Transverse colon (tissue), 4 donors: ENCODE results near the gene SLC25A29. TPM values are rescaled to one million over a fixed set of nuclear protein-coding genes. Genes with fewer than 3 reads are reported as not detected.

Experiments
- DNase-seq: peaks from one replicate; pipeline ENCODE4 v3.0.0-alpha.2; 2019
- H3K27ac ChIP-seq, 4 donors: fragments of 200-600 bp; sonication (generic); 2 replicates each; pipeline ENCODE4 v1.5.1; 2016 to 2018; ENCODE audit warnings: inconsistent platforms in 4 of 4
- H3K27me3 ChIP-seq: fragments of 200-600 bp; sonication (generic); 2 replicates; pipeline ENCODE4 v1.5.1; 2017; ENCODE audit warnings: inconsistent platforms
- H3K36me3 ChIP-seq, 4 donors: fragments of 200-600 bp; sonication (generic); 2 replicates each; pipeline ENCODE4 v1.5.1; 2017 to 2019; ENCODE audit warnings: inconsistent platforms in 4 of 4
- H3K4me1 ChIP-seq, 4 donors: fragments of 200-600 bp; sonication (generic); 2 replicates each; pipeline ENCODE4 v1.5.1; 2017 to 2020; ENCODE audit warnings: inconsistent platforms in 4 of 4
- H3K4me3 ChIP-seq, 4 donors: fragments of 200-600 bp; sonication (generic); 1 replicate in 1 of 4; 2 replicates in 3 of 4; pipeline versions ENCODE4 v1.5.1 to v1.6.1; 2017 to 2019; ENCODE audit warnings: inconsistent platforms in 4 of 4
- H3K9me3 ChIP-seq, 2 donors: fragments of 200-600 bp; sonication (generic); 2 replicates each; pipeline ENCODE4 v1.5.1; 2017 to 2019; ENCODE audit warnings: inconsistent platforms in 2 of 2
- EP300 ChIP-seq: sonication (generic); formaldehyde crosslinking; IDR thresholded peaks from one replicate; pipeline ENCODE4 v1.6.1; 2017; ENCODE audit warnings: antibody characterized with exemption, low read depth
- POLR2A ChIP-seq: fragments of 450-650 bp; IDR thresholded peaks from one replicate; pipeline ENCODE4 v1.6.1; 2016; ENCODE audit warnings: antibody characterized with exemption, mild to moderate bottlenecking, moderate library complexity
- POLR2AphosphoS5 ChIP-seq, 3 donors: sonication (generic); formaldehyde crosslinking; IDR thresholded peaks; one replicate each; pipeline ENCODE4 v1.6.1; 2016; ENCODE audit warnings: antibody characterized with exemption in 3 of 3
- WGBS, 2 donors: methylation state at CpG; one replicate each; pipeline ENCODE4 v1.1.5; 2018; ENCODE audit warnings: low coverage in 1 of 2; 5-methylcytosine and 5-hydroxymethylcytosine counted together
- in situ Hi-C, 4 donors: fragments of 200-750 bp; cut with MboI; loops; one replicate each; pipeline versions ENCODE4 v1.15.0 to v1.15.1; 2017; ENCODE audit warnings: low sequenced_read_pairs in 3 of 4, low pct_ligation_motif_present in 1 of 4, low pct_unique_long_range_greater_than_20kb in 1 of 4
- intact Hi-C: fragments of 100-400 bp; cut with DNase I; formaldehyde crosslinking; loops from one replicate; pipeline ENCODE4 v1.15.1; 2023; ENCODE audit warnings: low total_unique reads
- total RNA-seq, 4 donors: library from RNA; depleted of rRNA; stranded (reverse); fragments of >200 nt; gene quantifications; one replicate each; pipeline ENCODE4 v1.1.0, GENCODE V29; 2016
- TF ChIP-seq, protein P1 (sequence below), 5 experiments: fragments of 200-600 bp in 3 of 5; fragments of 450-650 bp in 2 of 5; sonication (generic) in 3 of 5; IDR thresholded peaks; 1 replicate in 2 of 5; 2 replicates in 3 of 5; pipeline ENCODE4 v1.5.1; 2016 to 2017; ENCODE audit warnings: antibody characterized with exemption in 5 of 5, inconsistent platforms in 3 of 5, mild to moderate bottlenecking in 2 of 5, moderate library complexity in 1 of 5

SLC25A29 gene
- total RNA-seq, 4 donors from 2014 or later, result 16.8 to 62.7 (median 19.7) TPM

DNA sequence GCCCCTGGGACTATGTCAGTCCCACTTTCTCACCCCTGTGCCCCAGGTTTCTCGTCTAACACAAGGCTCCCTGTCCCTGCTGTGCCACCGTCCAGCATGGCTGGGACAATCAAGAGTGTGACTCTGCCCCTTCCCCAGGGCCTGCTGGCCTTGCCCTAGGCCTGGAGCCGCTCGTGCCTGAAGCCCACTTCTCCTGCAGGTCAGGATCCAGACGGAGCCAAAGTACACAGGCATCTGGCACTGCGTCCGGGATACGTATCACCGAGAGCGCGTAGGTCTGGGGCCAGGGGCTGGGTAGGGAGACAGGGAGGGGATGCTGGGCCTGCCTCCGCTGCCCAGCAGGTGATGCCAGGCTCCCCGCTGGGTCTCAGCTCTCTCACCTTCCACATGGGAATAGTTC, 19.7 kb upstream of the SLC25A29 start:
- Histone ChIP-seq H3K27me3 (no peaks in the 10 kb centered on the region), H3K9me3 (no peaks in the 10 kb centered on the region), H3K36me3 (no peaks in the 10 kb centered on the region), H3K27ac (no peak overlapping the region), H3K4me3 (no peak overlapping the region), H3K4me1 (peaks cover 0 to 4% (median 3%) of the 10 kb centered on the region in 4 donors)
- in situ Hi-C loops, result no loop called here
- intact Hi-C loops, result no loop called here
- WGBS, 2 donors, result 60 to 91% methylated on average over 1 to 13 of the region's 13 CpGs
- no peak for DNase-seq
- no peak for TF ChIP-seq POLR2A
- TF ChIP-seq, protein P1, sequence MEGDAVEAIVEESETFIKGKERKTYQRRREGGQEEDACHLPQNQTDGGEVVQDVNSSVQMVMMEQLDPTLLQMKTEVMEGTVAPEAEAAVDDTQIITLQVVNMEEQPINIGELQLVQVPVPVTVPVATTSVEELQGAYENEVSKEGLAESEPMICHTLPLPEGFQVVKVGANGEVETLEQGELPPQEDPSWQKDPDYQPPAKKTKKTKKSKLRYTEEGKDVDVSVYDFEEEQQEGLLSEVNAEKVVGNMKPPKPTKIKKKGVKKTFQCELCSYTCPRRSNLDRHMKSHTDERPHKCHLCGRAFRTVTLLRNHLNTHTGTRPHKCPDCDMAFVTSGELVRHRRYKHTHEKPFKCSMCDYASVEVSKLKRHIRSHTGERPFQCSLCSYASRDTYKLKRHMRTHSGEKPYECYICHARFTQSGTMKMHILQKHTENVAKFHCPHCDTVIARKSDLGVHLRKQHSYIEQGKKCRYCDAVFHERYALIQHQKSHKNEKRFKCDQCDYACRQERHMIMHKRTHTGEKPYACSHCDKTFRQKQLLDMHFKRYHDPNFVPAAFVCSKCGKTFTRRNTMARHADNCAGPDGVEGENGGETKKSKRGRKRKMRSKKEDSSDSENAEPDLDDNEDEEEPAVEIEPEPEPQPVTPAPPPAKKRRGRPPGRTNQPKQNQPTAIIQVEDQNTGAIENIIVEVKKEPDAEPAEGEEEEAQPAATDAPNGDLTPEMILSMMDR (IDR thresholded peaks at IDR 0.05), result no peak
- no peak for TF ChIP-seq EP300
- TF ChIP-seq POLR2AphosphoS5 (IDR thresholded peaks at IDR 0.05), result no peak

DNA sequence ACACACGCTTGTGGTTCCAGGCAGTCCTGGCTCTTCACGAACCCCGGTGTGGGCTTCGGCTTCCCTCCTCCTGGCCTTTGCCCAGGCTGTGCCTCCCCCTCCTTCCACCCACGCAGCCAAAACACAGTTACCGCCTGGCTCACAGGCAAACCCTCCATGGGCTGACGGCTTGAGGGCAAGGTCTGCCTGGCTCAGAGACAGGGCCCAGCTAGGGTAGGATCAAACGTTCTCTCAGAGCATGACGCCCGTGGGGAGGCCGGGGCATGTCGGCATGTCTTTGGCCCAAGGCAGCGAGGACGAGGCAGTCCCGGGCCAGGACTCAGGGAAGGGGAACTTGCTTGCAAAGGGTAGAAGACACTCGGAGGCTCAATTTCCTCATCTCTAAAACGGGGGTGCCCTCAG, 19.0 kb upstream of the SLC25A29 start:
- in situ Hi-C loops (no loop called here), intact Hi-C loops (no loop called here)
- no peaks in the 10 kb centered on the region for H3K27me3 ChIP-seq
- WGBS, 2 donors, result 56% methylated on average over 17 of the region's 17 CpGs; no CpG with 5 or more reads in 1 of the 2 donors
- TF ChIP-seq, protein P1 (IDR thresholded peaks at IDR 0.05), result no peak
- TF ChIP-seq EP300, result no peak
- TF ChIP-seq POLR2AphosphoS5 (IDR thresholded peaks at IDR 0.05), result no peak
- TF ChIP-seq POLR2A, result no peak
- H3K36me3 ChIP-seq, result no peaks in the 10 kb centered on the region
- no peak overlapping the region for H3K4me3 ChIP-seq
- peaks cover 0 to 4% (median 3%) of the 10 kb centered on the region in 4 donors for H3K4me1 ChIP-seq
- no peak for DNase-seq
- no peaks in the 10 kb centered on the region for H3K9me3 ChIP-seq
- H3K27ac ChIP-seq, result no peak overlapping the region

DNA sequence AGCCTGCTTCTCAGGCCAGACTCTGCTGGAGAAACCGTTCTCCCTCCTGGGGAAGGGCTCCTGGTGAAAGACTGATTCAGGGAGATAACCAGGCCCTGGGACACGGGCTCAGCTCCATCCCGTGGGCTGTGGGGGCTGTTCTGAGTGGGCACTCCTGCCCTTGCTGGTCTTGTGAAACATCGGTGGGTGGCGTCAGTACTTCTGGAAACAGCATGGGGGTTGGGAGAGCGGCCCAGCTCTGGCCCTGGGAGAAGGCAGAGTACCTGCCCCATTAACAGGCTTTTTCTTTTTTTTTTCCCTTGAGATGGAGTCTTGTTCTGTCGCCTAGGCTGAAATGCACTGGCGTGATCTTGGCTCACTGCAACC, 17.7 kb upstream of the SLC25A29 start:
- in situ Hi-C loops, result no loop called here
- H3K27me3 ChIP-seq, result no peaks in the 10 kb centered on the region
- DNase-seq, result no peak
- 82 to 100% methylated on average over 1 to 8 of the region's 8 CpGs for WGBS, 2 donors
- no peak overlapping the region for H3K4me3 ChIP-seq
- no peaks in the 10 kb centered on the region for H3K9me3 ChIP-seq
- TF ChIP-seq EP300, result no peak
- TF ChIP-seq POLR2A, result no peak
- no peak for TF ChIP-seq POLR2AphosphoS5 (IDR thresholded peaks at IDR 0.05)
- TF ChIP-seq, protein P1 (IDR thresholded peaks at IDR 0.05), result no peak
- intact Hi-C loops, result no loop called here
- H3K4me1 ChIP-seq, result peaks cover 0 to 4% (median 3%) of the 10 kb centered on the region in 4 donors
- no peak overlapping the region for H3K27ac ChIP-seq
- H3K36me3 ChIP-seq, result no peaks in the 10 kb centered on the region

DNA sequence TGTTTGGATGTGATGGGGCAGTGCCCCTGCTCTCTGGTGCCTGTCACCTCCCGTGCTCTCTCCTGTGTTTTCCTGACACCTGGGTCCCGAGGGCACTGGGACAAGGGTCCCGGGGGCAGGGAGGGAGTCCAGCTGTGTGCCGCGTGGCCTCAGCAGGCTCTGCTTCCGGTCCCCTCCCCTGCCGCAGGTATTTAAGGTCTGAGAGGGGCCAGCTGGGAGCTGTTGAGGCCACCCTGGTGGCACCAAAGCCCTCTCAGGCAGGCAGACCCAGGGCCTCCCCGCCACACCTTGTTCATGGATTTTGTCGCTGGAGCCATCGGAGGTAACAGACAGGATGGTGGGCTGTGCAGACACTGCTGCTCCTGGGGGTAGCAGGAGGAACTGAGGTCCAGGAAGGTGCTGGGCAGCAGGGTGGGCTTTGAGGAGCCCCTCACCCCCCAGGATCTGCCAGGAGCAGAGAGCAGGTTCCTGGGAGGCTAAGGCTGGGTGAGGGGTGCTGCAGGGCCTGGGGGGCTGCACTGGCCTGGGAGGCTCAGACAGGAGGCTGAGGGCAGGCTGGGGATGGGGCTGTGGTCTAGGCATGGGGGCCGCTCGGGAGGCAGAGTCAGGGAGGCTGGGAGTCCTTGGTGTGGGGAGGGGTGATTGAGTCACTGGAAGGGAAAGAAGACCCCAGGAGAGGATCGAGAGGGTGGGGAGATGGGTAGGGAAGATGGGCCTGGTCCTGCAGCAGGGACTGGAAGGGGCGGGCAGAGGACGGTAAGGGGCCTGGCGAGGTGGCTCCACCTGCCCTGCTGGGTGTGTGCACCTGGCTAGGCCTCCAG, 17.1 kb upstream of the SLC25A29 start, which contains the start of gene SLC25A47:
TSS of gene SLC25A47 (plus strand) at position 219 of the 821 bp plus-strand sequence. CDS start at position 295, 76 bp downstream.
- intact Hi-C loops (no loop called here), in situ Hi-C loops (no loop called here)
- no peak for TF ChIP-seq EP300
- TF ChIP-seq, protein P1 (IDR thresholded peaks at IDR 0.05), result no peak
- TF ChIP-seq POLR2AphosphoS5 (IDR thresholded peaks at IDR 0.05), result no peak
- TF ChIP-seq POLR2A, result no peak
- Histone ChIP-seq H3K27ac (no peak within 1 kb of the TSS), H3K4me1 (peaks cover 0 to 6% (median 4%) of the 10 kb centered on the region in 4 donors), H3K4me3 (no peak within 1 kb of the TSS), H3K27me3 (no peaks in the 10 kb centered on the region), H3K36me3 (no peaks in the 10 kb centered on the region), H3K9me3 (no peaks in the 10 kb centered on the region)
- no peak for DNase-seq
- WGBS, 2 donors, result 87 to 100% methylated on average over 1 to 16 of the region's 16 CpGs
